Ascending aorta (tissue), 2 donors: Measurements from ENCODE around the gene GNB5. TPM values are rescaled to one million over a fixed set of nuclear protein-coding genes. Genes with fewer than 3 reads are reported as not detected.

Experiments
- DNase-seq, 2 donors: peaks; one replicate each; pipeline ENCODE4 v3.0.0-alpha.2; 2019; ENCODE audit warnings: low spot score in 2 of 2
- H3K27ac ChIP-seq, 2 donors: fragments of 200-600 bp; sonication (generic); one replicate each; pipeline ENCODE4 v1.5.1; 2016 to 2017; ENCODE audit warnings: mild to moderate bottlenecking in 1 of 2
- H3K27me3 ChIP-seq: fragments of 200-600 bp; sonication (generic); one replicate; pipeline ENCODE4 v1.5.1; 2017
- H3K36me3 ChIP-seq, 2 donors: fragments of 200-600 bp; sonication (generic); one replicate each; pipeline ENCODE4 v1.5.1; 2016
- H3K4me1 ChIP-seq, 2 donors: fragments of 200-600 bp; sonication (generic); one replicate each; pipeline ENCODE4 v1.5.1; 2016 to 2017; ENCODE audit warnings: mild to moderate bottlenecking in 1 of 2
- H3K4me3 ChIP-seq, 2 donors: fragments of 200-600 bp; sonication (generic); one replicate each; pipeline ENCODE4 v1.5.1; 2016 to 2017; ENCODE audit warnings: mild to moderate bottlenecking in 1 of 2
- H3K9me3 ChIP-seq, 2 donors: fragments of 200-600 bp; sonication (generic); one replicate each; pipeline ENCODE4 v1.5.1; 2016
- intact Hi-C: fragments of 100-400 bp; cut with DNase I; formaldehyde crosslinking; loops from one replicate; pipeline ENCODE4 v1.15.1; 2023
- total RNA-seq: library from RNA; depleted of rRNA; stranded (reverse); fragments of >200 nt; gene quantifications from one replicate; pipeline ENCODE4 v1.1.0, GENCODE V29; 2016
- TF ChIP-seq, protein P1 (sequence below), 3 experiments: fragments of 200-600 bp in 2 of 3; fragments of 450-650 bp in 1 of 3; sonication (generic) in 2 of 3; IDR thresholded peaks; one replicate each; pipeline ENCODE4 v1.5.1; 2016 to 2019; ENCODE audit warnings: antibody characterized with exemption in 3 of 3, mild to moderate bottlenecking in 1 of 3, moderate library complexity in 1 of 3

GNB5 gene
- total RNA-seq, 1 donor from 2014 or later: 8.8 TPM

DNA sequence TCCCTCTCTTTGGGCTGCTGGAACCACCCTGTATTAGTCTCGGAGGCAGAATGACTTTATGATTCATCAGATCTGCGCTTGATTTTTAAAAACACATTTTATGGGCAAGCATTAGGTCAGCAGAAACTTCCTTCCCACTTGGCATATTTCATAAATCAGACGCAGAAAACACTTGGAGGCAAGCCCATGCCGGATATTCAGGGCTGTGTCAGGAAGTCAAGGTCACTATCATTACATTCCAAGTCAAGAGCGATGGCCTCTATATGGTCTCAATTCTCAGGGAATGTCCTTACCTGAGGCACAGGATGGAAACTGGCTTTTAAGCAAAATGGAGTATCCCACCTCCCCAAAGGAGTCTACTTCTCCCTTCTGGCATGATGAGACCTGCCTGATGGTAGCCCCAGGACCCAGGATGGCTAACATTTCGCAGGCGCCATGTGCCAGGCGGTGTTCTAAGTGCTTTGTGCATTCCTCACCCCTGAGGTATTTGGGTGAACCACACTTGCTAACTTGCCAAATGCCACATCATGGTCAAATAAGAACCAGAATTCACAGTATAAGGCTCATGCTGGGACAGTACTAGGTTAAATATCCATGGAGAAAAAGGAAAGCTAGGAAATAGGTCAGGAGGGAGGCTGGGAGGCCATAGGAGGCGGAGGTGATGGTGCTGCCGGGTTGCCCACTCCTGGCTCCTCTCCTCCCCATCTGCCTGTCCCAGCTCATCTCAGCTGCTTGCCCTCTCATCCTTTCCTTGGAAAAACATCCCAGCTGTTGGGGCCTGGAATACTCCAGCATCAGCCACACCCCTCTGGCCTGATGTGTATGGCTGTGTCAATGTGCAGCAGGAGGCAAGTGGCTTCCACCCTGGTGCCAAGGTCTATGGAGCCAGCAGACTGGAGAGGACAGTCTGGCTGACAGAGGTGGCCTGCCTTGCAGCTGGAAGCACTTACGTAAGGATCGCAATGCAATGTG, 97.4 kb downstream of the GNB5 start:
- intact Hi-C loops: loop anchor here (5.0 kb wide), 1 partner anchor 77 kb away; the partner anchor contains the start of gene MAPK6
- Histone ChIP-seq H3K4me1 (peaks cover 9 to 19% of the 10 kb centered on the region in 2 donors), H3K27ac (peak overlapping the region; percentile 77 to 78), H3K4me3 (peak overlapping the region in 1 of 2 donors; percentile 7), H3K36me3 (no peaks in the 10 kb centered on the region), H3K27me3 (no peaks in the 10 kb centered on the region), H3K9me3 (peaks cover 0 to 9% of the 10 kb centered on the region in 2 donors)
- peak in 1 of 2 donors; percentile 75 for DNase-seq
- TF ChIP-seq, protein P1, sequence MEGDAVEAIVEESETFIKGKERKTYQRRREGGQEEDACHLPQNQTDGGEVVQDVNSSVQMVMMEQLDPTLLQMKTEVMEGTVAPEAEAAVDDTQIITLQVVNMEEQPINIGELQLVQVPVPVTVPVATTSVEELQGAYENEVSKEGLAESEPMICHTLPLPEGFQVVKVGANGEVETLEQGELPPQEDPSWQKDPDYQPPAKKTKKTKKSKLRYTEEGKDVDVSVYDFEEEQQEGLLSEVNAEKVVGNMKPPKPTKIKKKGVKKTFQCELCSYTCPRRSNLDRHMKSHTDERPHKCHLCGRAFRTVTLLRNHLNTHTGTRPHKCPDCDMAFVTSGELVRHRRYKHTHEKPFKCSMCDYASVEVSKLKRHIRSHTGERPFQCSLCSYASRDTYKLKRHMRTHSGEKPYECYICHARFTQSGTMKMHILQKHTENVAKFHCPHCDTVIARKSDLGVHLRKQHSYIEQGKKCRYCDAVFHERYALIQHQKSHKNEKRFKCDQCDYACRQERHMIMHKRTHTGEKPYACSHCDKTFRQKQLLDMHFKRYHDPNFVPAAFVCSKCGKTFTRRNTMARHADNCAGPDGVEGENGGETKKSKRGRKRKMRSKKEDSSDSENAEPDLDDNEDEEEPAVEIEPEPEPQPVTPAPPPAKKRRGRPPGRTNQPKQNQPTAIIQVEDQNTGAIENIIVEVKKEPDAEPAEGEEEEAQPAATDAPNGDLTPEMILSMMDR (IDR thresholded peaks at IDR 0.05): no peak

DNA sequence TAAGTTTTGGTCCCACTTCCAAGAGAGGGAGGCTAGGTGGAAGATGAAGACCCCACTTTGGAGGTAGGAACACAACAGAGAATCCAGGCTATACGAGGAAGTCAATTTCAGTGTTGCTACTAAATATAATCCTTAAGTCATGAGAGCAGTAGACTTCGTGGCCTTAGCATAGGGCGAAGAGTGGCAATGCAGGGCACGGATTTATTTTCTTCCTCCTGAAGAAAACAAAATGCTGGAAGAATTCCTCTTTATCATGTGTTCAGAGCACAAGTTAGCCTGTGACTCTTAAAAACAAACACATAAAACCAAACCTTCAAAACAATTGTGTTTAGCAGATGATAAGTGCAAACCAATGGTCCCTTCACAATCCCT, 98.0 kb downstream of the GNB5 start:
- DNase-seq: no peak
- Histone ChIP-seq H3K4me1 (peaks cover 9 to 19% of the 10 kb centered on the region in 2 donors), H3K4me3 (no peak overlapping the region), H3K36me3 (no peaks in the 10 kb centered on the region), H3K9me3 (peaks cover 0 to 9% of the 10 kb centered on the region in 2 donors), H3K27ac (peak overlapping the region; percentile 77 to 78), H3K27me3 (no peaks in the 10 kb centered on the region)
- intact Hi-C loops: loop anchor here (5.0 kb wide), 1 partner anchor 76 kb away; the partner anchor contains the start of gene MAPK6
- TF ChIP-seq, protein P1 (IDR thresholded peaks at IDR 0.05): no peak

DNA sequence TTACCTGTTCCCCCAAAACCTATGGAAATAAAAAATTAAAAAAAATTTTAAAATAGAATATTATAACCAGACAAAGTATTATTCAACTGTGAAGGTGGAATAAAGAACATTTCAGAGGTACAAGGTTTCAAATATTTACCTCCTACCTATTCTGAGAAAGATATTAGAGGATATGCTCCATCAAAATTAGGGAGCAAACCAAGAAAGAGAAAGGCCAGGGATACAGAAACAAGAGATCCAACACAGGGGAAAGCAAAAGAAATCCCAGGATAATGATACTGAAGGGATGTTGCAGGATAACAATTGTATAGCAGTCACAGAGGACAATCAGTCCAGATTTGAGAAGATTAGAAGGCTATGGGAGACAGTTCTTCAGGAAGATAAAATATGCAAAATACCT, 101.0 kb downstream of the GNB5 start:
- Histone ChIP-seq H3K27ac (no peak overlapping the region), H3K9me3 (peaks cover 0 to 20% of the 10 kb centered on the region in 2 donors), H3K27me3 (no peaks in the 10 kb centered on the region), H3K36me3 (no peaks in the 10 kb centered on the region), H3K4me3 (no peak overlapping the region), H3K4me1 (peaks cover 9 to 19% of the 10 kb centered on the region in 2 donors)
- no peak for DNase-seq
- intact Hi-C loops: loop anchor here (5.0 kb wide), 1 partner anchor 73 kb away; the partner anchor contains the start of gene MAPK6
- TF ChIP-seq, protein P1 (IDR thresholded peaks at IDR 0.05): no peak

DNA sequence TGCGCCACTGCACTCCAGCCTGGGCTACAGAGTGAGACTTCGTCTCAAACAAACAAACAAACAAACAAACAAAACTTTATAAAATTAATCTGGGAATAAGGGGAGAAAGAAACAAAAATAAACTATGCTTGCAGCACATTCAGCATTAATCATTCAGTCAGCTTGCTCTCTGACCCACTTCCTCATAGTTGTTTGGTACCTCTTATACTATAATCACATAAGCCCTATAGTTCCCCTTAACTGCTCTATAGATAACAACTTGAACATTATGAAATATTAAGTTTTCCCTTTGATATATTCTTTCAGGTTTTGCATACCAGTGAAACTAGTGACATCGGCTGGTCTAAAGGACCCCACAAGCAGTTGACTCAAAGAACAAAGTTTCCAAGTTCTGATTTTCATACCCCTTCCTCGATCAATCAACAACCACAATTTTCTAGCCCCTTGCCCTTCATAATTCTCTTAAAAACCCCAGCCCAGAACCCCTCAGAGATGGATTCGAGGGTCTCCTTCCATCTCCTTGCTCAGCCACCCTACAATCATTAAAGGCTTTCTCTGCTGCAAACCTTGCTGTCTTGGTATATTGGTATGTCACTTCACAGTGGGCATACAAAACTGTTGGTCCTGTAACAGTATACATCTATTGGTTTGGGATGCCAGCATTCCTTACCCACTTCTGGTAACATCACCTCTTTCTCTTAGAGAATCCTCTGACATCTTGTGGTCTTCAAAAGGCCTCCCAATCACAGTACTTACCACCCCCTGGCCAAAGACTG, 105.0 kb downstream of the GNB5 start:
- H3K36me3 ChIP-seq: no peaks in the 10 kb centered on the region
- H3K4me1 ChIP-seq: no peaks in the 10 kb centered on the region
- no peak overlapping the region for H3K27ac ChIP-seq
- no peak for DNase-seq
- TF ChIP-seq, protein P1 (IDR thresholded peaks at IDR 0.05): no peak
- H3K9me3 ChIP-seq: peaks cover 0 to 20% of the 10 kb centered on the region in 2 donors
- intact Hi-C loops: no loop called here
- H3K27me3 ChIP-seq: no peaks in the 10 kb centered on the region
- no peak overlapping the region for H3K4me3 ChIP-seq

DNA sequence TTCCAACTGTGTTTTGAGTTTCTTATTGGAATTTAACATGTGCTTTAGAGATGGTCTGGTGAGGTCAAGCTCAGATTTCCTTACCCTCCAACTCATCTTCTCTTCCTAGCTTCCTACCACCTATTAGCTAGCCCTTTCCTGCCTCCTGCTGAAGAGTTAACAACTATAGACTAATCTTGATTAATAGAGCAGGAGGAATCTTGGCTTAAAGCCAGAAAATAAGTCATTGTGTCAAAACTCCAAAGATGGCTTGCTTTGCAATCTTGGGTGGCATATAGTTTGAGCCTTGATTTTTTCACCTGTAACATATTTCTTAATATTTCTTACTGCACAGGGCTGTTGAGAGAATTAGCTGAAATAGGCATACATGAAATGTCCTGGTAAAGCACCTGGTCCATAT, 105.9 kb downstream of the GNB5 start:
- Histone ChIP-seq H3K9me3 (peaks cover 0 to 16% of the 10 kb centered on the region in 2 donors), H3K27me3 (no peaks in the 10 kb centered on the region), H3K36me3 (no peaks in the 10 kb centered on the region), H3K4me3 (no peak overlapping the region), H3K27ac (no peak overlapping the region), H3K4me1 (no peaks in the 10 kb centered on the region)
- intact Hi-C loops: no loop called here
- TF ChIP-seq, protein P1 (IDR thresholded peaks at IDR 0.05): no peak
- DNase-seq: no peak
